HG02571 (cell line): ENCODE data around the gene NPTXR.

ENCODE experiments used
- ATAC-seq: cut with Tn5 transposase; IDR thresholded peaks from one replicate; pipeline ENCODE4 v1.9.1; 2021; ENCODE audit warnings: mild to moderate bottlenecking, moderate library complexity; ENCODE audit not compliant: unreplicated experiment

Gene NPTXR

DNA sequence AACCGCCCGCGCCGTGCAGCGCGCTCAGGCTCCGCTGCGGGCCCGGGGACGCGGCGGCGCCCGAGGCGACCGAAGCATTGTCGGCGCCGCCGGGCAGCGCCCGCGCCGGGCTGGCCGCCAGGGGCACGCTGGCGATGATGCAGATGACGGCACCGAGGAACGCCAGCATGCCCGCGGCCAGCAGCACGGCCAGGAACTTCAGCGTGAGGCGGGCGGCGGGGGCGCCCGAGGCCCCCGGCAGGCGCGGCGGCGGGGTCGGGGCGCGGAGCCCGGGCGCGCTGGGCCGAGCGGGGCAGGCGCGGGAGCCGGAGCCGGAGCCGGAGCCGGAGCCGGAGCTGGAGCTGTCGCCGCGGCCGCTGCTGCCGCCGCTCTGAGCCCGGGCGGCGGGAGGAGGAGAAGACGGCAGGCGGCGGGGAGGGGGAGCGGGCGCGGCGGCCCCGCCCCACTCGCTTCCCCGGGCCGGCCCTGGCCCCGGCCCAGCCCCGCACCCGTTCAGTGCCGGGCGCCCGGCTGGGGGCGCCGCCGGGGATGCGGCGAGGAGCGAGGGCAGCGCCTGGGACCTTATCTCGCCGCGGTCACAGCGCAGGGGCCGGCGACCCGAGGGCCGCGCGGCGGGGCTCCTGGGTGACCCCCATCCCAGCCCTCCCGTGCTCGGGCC, at the start of gene NPTXR:
TSS of gene NPTXR (minus strand) at position 372 of the 658 bp plus-strand sequence.
- no peak for ATAC-seq

DNA sequence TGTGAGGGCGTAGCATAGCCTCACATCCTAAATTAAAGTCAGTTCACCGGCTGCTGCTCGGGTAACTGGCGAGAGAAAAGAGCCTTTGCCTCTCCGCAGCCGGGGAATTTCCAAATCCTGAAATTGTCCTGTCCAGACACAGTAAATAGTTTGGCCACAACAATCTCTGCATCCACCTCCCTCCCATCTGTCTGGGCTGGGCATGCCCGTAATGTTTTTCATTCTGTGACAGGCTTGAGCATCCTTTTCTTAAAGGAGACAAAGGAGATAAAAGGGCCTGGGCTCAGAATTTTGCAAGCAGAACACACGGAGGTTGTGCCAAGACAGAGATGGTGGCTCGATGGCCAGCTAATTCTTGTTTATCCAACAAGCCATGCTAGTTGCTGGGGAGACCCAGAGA, 47.4 kb upstream of the NPTXR start:
- no peak for ATAC-seq

DNA sequence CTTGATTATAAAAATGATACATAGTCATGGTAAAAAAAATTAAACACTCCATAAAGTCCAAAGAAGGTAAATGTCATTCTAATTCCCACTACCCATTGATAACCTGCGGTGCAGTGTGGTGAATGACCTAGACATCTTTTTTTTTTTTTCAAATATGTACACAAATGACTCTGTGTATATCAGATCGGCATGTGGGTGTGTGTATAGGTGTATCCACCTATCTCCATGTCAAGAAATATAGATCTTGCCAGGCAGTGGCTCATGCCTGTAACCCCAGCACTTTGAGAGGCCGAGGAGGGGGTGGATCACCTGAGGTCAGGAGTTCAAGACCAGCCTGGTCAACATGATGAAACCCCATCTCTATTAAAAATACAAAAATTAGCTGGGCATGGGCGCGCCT, 46.5 kb upstream of the NPTXR start:
- no peak for ATAC-seq

DNA sequence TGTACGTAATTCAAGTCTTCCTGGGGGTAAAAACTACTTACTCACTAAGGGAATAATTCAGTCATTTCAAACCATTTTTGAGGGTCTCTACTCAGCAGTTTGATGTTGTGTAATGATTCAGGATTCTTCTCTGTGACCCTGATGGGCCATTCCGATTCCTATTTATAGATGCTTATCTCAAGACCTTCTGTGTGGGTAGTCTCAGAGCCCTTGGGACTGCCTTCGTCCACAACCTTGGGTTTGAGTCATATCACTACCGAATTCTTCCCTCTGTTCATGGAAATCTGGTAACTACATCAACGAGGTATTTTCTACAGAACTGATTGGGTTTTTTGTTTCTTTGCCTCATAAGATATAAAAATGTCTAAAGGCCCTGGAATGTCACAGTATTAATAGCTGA, 42.5 kb upstream of the NPTXR start:
- no peak for ATAC-seq

DNA sequence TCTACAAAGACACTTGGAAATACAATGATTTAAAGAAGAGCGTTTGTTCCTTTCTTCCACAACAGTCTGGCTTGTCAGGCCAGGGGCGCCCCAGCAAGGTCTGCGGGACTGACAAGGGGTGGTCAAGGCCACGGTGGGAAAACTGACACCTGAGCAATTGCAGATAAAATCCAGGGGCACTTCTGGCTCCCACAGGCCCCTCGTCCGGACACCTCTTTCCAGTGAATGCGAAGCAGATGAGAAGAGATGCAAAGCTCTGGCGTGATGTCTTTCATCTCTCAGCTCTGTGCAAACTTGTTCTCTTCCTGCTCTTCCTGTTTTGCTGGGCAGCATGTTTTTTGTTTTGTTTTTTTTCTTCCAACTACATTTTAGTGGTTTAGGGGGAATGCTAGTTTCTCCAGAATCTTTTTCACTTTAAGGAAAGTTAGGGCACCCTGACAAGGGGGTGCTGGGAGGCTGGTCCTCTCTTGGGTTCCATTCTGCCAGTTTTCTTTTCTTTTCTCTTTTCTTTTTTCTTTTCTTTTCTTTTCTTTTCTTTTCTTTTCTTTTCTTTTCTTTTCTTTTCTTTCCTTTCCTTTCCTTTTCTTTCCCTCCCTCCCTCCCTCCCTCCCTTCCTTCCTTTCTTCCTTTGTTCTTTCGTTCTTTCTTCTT, 39.3 kb upstream of the NPTXR start:
- ATAC-seq = no peak

DNA sequence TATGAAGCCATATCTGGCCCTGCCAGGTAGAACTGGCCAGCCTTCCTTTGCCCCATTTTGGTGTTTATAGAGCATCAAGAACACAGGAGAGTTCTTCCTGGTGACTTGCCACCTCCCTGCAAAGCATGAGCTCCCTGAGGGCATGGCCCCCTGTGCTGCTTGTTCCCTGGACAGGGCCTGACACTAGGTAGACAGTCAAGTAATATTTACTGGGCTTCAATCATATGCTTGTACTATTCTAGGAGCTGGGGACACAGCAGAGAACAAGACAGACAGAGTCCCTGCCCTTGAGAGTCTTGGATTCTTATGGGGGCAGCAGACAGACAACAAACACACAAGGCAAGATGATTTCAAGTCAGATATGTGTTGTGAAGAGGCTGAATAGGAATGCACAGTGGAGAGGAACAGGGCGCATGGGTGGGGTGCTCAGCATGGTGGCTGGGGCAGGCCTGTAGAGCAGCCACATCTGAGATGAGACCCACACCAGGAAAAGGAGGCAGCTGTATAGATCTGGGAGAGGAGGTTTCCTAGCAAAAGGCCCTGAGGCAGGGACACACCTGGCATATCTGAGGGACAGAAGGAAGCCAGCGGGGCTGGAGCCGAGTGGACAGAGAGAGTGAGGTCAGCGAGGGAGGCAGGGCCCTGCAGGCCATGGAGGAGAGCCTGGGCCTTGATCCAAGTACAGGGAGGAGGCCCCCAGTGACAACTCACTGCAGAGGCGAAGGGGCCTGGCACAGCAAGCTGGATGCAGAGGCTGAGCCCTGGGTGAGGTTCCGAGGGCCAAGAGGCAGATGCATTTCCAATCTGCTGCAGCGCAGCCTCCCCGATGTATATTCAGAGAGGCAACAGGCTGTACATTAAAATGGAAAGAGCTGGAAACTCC, 38.4 kb upstream of the NPTXR start:
- no peak for ATAC-seq

DNA sequence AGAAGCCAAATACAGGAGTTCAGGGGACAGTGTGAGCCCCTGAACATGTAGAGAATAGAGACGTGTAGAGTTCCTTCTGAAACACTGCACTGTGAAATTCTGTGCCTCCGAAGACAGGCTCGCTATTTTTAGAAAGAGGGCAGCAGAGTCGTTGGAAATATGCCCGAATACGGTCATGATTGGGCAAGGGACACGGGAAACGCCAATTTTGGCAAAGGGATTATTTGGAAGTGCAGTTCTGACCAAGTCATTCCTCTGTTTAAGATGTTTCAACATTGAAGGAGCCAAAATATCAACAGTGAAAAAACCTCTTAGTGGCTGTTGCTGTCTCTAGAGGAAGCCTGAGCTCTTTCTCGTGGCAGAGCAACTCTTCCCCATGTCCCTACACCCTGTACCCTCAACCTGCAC, 37.6 kb upstream of the NPTXR start:
- ATAC-seq = no peak

DNA sequence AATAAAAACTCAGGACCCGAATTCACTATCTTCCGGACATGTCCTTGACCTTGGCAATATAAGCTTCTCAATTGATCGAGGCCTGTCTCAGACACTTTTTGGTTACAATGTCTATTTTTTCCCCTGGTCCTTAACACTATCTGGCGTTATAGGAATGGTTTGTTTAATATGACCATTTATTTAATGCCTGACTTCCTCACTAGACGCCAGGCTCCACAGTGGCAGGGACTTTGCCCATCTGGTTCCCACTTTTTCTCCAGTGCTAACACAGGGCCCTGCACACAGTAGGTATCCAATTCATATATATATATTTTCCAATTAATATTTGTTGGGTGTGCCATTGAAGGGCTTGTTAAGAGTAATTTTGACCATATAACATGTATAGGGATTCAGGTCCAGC, 36.1 kb upstream of the NPTXR start:
- no peak for ATAC-seq

DNA sequence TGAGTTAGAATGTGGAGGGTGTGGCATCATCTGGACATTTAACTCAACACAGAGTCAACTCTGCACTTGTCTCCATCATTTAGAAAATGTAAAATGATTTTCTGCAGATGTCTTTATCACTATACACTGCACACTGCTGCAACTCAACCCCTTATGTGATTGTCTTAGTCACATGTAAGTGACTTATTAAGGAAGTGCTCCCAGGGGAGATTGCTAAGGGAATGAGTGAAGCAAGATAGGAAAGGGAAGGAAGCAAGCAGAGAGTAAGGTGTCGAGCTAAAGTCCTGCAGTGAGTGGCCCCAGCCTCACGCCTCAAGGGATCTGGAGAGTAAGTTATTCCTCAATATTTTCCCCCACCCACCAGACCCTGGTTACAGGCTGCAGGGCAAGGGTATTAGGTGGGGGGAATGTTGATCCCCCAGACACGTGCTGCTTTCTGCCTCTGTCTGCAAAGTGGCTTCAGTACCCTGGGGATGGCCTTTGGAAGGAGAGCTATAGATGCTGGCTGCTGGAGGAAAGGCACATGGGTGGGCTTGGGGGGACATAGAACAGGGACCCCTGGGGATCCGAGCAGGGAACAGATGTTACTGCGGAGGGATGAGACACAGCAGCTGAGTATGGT, 35.4 kb upstream of the NPTXR start:
- no peak for ATAC-seq

DNA sequence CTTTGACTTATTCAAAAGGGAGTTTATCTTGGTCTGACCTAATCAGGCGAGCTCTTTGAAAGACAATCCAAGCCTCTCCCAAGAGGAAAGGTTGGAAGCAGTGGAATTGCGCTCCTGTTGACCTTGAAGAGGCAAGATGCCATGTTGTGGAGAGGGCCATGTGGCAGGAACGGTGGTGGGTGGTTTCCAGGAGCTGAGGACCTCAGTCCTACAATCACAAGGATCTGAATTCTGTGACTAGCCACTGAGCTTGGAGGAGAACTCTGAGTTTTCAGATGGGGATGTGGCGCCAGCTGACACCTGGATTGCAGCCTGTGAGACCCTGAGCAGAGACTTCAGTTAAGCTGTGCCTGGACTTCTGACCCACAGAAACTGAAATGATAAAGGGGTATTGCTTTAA, 34.2 kb upstream of the NPTXR start:
- ATAC-seq = no peak

DNA sequence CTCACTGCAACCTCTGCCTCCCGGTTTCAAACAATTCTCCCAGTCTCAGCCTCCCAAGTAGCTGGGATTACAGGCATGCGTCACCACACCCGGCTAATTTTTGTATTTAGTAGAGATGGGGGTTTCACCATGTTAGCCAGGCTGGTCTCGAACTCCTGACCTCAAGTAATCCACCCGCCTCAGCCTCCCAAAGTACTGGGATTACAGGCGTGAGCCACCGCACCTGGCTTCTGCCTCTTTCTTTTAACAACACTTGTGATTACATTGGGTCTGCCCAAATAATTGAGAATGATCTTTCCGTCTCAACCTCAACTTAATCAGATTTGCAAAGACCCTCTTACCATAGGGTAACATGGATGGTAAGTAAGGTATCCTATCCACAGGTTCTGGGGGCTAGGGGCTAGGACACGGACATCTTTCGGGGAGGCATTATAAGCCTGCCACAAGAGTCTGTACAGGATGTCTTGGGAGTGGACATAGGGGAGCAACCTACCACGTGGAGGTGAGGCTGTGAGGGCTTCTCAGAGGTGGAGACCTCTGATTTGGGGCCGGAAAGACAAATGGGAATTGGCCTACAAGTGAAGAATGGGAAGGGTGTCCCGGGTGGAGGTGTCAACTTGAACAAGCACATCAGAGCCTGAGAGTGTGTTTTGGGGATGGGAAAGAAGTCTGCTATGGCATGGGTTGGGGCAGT, 30.8 kb upstream of the NPTXR start:
- ATAC-seq = no peak

DNA sequence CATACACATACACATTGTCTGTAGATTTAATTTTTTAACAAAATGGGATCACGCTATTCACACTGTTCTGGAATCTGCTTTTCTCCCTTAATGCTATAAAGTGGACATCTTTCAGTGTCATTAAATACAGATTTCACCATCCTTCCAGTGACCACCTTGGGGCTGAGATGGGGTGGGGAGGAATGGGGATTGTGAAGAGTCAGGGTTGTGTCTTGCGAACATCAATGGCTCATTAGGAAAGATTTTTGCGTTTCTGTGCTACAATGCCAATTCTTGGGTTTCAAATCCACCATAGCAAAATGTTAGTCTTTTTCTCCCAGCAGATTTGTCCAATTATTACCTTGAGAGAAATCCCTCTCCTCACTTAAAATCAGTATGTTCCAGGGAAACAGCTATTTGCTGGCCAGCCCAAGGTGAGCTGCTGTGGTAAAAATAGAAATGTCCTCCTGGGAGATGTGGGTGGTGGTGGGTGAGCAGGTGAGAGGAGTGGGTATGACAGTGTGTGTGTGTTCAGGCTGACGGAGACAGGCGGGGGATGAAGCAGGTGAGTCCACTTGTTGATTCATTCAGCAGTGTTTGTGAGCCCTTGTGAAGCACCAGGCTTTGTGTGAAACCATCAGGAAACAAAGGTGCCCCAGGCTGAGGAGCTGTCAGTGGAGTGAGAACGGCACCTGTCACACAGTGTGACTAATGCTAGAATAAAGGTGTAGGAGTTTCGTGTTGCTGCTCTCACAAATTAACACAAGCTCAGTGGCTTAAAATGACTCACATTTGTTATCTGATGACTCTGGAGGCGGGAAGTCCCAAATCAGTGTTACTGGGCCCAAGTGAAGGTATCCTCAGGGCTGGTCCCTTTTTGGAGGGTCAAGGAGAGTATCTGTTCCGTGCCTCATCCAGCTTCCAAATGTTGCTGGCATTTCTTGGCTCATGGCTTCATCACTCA, 29.9 kb upstream of the NPTXR start:
- ATAC-seq = no peak

DNA sequence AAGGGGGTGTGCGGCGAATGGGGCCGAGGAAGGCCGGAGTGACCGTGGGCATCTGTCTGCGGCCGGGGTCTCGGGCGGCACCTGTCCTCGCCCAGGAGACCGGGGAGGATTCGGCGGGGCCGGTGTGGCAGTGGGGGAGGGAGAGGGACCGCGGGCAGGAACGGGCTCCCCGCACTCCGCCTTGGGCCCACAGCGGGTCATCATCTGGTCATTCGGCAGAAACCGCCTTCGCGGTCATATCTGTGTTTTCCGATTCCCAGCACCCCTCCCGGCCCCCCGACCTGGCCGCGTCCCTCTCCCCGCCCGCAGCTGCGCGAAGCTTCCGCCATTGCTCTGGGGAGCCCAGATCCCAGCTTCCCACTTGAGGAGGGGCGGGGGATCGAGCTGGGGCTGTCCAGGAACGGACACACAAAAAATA, 29.0 kb upstream of the NPTXR start:
- ATAC-seq = no peak

DNA sequence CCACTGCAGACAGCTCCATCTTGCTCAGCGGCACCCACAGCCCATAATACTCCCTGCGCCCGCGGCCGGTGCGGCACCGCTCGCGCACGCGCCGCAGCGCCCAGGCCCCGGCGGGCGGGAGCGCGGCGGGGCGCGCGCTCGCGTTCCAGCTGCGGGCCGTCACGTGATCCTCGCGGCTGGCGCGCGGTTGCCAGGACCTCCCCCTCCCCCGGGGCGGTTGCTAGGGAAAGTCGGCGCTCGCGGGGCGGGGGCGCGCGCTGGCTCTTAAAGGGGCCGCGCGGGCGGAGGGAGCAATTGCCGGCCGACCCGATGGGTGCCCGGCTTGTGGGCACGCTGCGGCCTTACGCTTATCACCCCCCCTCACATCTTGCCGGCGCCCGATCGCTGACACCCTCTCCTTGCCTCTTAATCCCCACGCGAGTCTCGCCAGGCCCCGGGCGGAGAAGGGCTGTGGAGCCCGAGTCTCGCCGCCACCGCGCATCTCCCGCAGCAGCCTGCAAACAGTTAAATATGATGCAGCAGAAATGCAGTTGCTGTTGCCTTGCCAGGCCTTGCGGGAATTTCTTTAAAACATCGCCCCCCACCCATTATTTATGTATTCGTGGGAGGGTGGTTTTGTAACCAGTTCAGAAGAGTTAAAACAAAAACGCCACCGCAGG, 28.5 kb upstream of the NPTXR start, which contains the start of gene CBX6:
TSS of gene CBX6 (minus strand) at position 45 of the 659 bp plus-strand sequence. CDS start at position 19, 26 bp downstream.
- peak; percentile 70 for ATAC-seq

DNA sequence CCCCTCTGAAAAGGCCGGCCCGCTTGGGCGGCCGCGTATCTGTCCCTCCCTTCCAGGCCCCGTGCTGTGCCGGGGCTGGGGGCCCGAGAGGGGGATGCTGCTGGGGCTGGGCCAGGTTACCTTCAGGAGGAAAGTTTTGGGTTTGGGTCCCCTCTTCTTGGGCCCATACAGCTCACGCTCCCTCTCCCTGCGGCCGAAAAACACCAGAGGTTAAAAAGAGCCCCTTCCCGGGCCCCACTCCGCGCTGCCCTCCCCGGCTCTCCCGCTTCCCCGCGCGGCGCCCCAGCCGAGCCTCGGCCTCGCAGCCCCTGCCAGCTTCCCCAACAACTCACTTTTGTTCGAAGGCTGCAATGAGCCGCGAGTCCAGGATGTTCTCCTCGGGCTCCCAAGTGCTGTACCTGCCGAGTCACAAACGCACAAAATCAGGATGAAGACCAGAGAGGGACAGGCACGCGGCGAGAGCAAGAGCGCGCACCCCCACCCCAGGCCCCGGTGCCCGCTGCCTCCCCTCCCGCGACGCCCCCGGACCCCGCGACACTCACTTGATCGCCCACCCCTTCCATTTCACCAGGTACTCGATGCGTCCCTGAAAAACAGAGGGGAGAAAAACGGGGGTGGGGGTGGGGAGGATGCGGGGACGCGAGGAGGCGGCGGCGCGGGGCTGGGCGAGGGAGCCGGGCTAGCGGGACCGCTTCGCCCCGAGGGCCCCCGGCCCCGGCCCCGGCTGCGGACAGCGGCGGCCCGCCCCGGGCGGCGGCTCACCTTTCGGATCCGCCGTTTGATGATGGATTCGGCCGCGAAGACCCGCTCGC, 27.7 kb upstream of the NPTXR start:
- ATAC-seq = peak; percentile 1

DNA sequence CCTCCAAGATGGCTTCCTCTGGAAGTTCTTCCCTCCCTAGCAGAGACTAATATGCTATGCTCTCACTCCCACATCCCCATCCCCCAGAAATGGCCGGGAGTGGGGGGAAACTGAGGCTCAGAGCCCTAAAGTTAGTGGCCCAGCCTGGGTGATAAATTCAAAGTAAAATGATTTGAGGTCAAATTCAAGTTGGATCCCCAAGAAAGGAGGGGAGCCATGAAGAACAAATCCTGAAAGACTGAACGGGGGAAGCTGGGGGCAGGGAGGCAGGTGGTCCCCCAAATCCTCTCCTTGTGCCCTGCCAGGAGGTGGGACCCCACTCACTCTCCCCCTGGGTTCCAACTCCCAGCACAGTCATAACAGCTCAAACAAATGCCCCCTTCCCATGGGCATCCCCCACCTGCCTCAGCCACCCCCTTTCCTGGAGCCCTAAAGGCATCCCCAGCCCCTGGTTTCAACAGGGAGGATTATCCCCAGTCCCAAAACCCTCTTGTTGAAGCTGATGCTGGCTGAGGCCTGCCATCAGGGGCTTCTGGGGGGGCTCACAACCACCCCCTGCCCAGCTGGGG, 27.0 kb upstream of the NPTXR start:
- no peak for ATAC-seq

DNA sequence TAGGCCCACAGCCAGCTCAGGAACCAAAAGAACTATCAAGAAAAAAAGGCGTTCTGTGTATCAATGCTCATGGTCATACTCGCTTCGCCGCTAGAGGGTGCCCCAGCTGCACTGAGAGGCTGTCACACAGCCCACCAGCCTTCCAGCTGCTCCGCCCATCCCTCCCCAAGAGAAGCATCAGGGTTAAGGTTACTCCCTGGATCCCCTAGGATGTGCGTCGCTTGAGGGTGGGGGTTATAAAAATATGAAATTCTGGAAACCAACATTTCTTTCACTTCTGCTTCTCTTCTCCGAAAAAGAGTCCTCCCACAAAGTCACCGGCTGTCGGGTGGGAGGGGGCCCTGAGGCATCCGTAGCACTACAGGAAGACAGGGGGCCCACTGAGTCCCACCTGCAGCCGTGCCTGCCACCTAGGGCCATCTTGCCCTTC, 26.5 kb upstream of the NPTXR start:
- ATAC-seq = no peak

DNA sequence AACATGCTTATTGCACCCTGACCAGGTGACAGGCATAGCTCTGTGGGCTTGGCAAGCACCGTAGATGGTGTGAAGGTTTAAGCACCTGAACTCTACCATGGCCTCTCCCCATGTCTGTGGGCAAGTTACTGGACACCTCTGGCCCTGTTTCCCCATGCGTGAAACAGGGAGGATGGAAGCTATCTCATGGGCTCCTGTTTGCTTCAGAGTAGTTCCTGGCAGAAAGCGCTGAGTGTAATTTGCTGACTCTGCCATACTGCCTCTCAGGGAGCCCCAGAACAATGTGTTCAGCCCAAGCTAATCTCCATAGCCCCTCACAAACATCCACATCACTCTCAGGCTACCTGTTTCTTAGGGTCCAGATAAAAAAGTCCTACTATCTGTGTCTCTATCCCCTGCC, 25.8 kb upstream of the NPTXR start:
- no peak for ATAC-seq
